ENCODE results near the gene FOSL1.

Gene FOSL1

DNA sequence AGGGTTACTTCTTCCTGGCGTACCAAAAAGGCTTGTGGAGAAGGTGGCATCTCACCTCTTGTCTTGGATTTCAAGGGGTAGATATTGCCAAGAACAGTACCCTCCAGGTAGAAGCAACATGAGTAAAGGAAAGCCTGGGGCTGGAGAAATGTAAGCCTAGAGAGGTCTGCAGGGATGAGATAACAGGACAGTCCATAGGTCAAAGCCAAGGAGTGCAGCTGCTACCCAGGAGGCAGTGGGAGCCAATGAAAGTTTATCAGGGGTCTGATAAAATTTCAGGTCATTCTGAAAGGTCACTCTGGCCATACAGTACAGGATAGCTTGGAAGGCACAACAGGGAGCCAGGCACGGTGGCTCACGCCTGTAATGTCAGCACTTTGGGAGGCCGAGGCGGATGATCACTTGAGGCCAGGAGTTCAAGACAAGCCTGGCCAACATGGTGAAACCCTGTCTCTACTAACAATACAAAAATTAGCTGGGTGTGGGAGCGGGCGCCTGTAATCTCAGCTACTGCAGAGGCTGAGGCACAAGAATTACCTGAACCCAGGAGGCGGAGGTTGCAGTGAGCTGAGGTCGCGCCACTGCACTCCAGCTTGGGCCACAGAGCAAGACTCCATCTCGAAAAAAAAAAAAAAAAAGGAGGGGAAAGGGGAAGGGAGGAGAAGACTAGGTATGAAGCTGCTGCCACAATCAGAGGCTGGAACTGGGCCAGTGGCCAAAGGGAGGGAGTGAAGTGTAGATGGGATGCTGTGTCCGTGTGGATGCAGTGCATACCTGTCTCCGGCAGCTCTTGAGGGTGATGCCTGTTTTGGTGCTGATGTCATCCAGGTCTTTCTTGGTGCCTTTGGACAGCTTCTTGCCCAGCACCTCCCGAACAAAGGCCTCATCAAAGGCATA lies 13.1 kb downstream of the FOSL1 start:
- Histone ChIP-seq H3K27ac (ENCODE audit: low read depth, low read length) (0 out of 2 replicates have a peak overlapping the region, but pooled peaks have one; percentile 41), H3K36me3 (ENCODE audit: low read length) (no peaks in the 10 kb centered on the region), H3K4me3 (ENCODE audit: insufficient read depth, low read length, poor library complexity, severe bottlenecking) (peak overlapping the region; percentile 66), H4K20me1 (ENCODE audit: low read depth, low read length) (no peaks in the 10 kb centered on the region), H3K79me2 (ENCODE audit: insufficient read depth, low read length) (peaks cover 17% of the 10 kb centered on the region), H3K9me2 (replicated peaks; ENCODE audit: insufficient read depth, low read length) (no peaks in the 10 kb centered on the region), H2AFZ (ENCODE audit: low read depth, low read length, severe bottlenecking) (no peak overlapping the region), H3K9me3 (ENCODE audit: insufficient read depth, low read length) (no peaks in the 10 kb centered on the region), H3K4me2 (ENCODE audit: low read depth, low read length, poor library complexity, severe bottlenecking) (peak overlapping the region; percentile 93), H3K9ac (ENCODE audit: low read length) (peak overlapping the region; percentile 93), H3F3A (ENCODE audit: insufficient read depth) (peaks cover 29% of the 10 kb centered on the region), H3K27me3 (ENCODE audit: low read length) (no peaks in the 10 kb centered on the region)
- TF ChIP-seq, protein P1, sequence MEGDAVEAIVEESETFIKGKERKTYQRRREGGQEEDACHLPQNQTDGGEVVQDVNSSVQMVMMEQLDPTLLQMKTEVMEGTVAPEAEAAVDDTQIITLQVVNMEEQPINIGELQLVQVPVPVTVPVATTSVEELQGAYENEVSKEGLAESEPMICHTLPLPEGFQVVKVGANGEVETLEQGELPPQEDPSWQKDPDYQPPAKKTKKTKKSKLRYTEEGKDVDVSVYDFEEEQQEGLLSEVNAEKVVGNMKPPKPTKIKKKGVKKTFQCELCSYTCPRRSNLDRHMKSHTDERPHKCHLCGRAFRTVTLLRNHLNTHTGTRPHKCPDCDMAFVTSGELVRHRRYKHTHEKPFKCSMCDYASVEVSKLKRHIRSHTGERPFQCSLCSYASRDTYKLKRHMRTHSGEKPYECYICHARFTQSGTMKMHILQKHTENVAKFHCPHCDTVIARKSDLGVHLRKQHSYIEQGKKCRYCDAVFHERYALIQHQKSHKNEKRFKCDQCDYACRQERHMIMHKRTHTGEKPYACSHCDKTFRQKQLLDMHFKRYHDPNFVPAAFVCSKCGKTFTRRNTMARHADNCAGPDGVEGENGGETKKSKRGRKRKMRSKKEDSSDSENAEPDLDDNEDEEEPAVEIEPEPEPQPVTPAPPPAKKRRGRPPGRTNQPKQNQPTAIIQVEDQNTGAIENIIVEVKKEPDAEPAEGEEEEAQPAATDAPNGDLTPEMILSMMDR (IDR thresholded peaks at IDR 0.05; ENCODE audit: insufficient read depth, low read length, poor library complexity, severe bottlenecking): no peak
- no peak for TF ChIP-seq EZH2phosphoT487 (conservative IDR thresholded peaks at IDR 0.05; ENCODE audit: low read length)

DNA sequence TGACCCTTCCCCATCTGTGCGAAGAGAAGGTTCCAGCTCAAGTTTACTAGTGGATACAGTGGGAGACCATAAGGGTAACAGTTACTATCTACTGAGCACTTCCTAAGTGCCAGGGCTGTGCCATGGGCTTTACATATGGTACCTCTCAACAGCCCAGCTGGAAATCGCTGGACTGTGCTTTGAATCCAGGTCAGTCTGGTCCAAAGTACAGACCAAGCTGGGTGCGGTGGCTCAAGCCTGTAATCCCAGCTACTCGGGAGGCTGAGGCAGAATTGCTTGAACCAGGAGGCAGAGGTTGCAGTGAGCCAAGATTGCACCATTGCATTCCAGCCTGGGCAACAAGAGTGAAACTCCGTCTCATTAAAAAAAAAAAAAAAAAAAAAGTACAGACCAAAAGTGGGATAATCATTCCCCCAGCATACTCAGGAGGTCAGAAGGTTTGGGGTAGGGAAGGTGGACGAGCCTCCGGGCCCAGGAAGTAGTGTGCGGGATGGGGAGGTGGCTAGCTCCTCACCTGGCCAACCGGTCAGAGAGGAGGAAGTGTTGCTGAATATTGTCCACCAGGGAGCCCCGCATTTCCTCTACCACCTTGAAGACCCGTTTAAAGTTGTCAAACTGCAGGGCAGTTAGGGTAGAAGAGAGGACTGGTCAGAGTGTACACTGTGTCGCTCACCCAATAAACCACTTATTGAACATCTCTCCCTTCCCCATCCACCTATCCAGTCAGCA lies 14.2 kb downstream of the FOSL1 start:
- no peak overlapping the region for H3K27ac ChIP-seq (ENCODE audit: low read depth, low read length)
- TF ChIP-seq, protein P1 (IDR thresholded peaks at IDR 0.05; ENCODE audit: insufficient read depth, low read length, poor library complexity, severe bottlenecking): no peak
- TF ChIP-seq EZH2phosphoT487 (conservative IDR thresholded peaks at IDR 0.05; ENCODE audit: low read length): no peak
- peak overlapping the region; percentile 25 for H3K4me2 ChIP-seq (ENCODE audit: low read depth, low read length, poor library complexity, severe bottlenecking)
- no peaks in the 10 kb centered on the region for H3K9me2 ChIP-seq (replicated peaks; ENCODE audit: insufficient read depth, low read length)
- no peak overlapping the region for H3K9ac ChIP-seq (ENCODE audit: low read length)
- H3K9me3 ChIP-seq (ENCODE audit: insufficient read depth, low read length): no peaks in the 10 kb centered on the region
- no peak overlapping the region for H2AFZ ChIP-seq (ENCODE audit: low read depth, low read length, severe bottlenecking)
- H4K20me1 ChIP-seq (ENCODE audit: low read depth, low read length): no peaks in the 10 kb centered on the region
- peaks cover 24% of the 10 kb centered on the region for H3F3A ChIP-seq (ENCODE audit: insufficient read depth)
- no peaks in the 10 kb centered on the region for H3K27me3 ChIP-seq (ENCODE audit: low read length)
- H3K36me3 ChIP-seq (ENCODE audit: low read length): no peaks in the 10 kb centered on the region
- H3K79me2 ChIP-seq (ENCODE audit: insufficient read depth, low read length): peaks cover 6% of the 10 kb centered on the region; the same call in 1 of the 2 replicates
- no peak overlapping the region for H3K4me3 ChIP-seq (ENCODE audit: insufficient read depth, low read length, poor library complexity, severe bottlenecking)

DNA sequence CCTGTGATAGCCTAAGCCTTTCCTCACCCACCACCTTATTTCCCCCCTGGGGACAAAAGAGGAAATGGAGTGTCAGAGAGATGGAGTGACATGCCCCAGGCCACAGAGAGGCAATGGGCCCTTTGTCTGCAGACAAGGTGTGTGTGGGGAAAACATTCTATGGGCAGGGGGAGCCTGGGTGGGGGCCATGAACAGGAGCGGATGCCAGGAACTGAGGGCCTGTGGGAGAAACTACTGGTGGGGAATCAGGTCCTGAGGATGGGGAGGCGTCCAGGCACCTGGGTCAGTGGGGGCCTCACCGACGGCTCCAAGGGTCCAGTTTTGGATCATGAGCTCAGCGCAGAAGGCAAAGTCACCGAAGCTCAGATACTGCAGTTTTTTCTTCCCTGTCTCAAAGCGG lies 15.0 kb downstream of the FOSL1 start:
- no peak overlapping the region for H3K27ac ChIP-seq (ENCODE audit: low read depth, low read length)
- TF ChIP-seq, protein P1 (IDR thresholded peaks at IDR 0.05; ENCODE audit: insufficient read depth, low read length, poor library complexity, severe bottlenecking): no peak
- no peak for TF ChIP-seq EZH2phosphoT487 (conservative IDR thresholded peaks at IDR 0.05; ENCODE audit: low read length)
- H3K9me2 ChIP-seq (replicated peaks; ENCODE audit: insufficient read depth, low read length): no peaks in the 10 kb centered on the region
- 0 out of 2 replicates have a peak, but pooled peaks cover 6% of the 10 kb centered on the region for H3K79me2 ChIP-seq (ENCODE audit: insufficient read depth, low read length)
- H3K36me3 ChIP-seq (ENCODE audit: low read length): no peaks in the 10 kb centered on the region
- H3K9me3 ChIP-seq (ENCODE audit: insufficient read depth, low read length): no peaks in the 10 kb centered on the region
- no peaks in the 10 kb centered on the region for H4K20me1 ChIP-seq (ENCODE audit: low read depth, low read length)
- H3K4me3 ChIP-seq (ENCODE audit: insufficient read depth, low read length, poor library complexity, severe bottlenecking): no peak overlapping the region
- no peaks in the 10 kb centered on the region for H3K27me3 ChIP-seq (ENCODE audit: low read length)
- H3K9ac ChIP-seq (ENCODE audit: low read length): no peak overlapping the region; the same call in 1 of the 2 replicates
- H3K4me2 ChIP-seq (ENCODE audit: low read depth, low read length, poor library complexity, severe bottlenecking): peak overlapping the region; percentile 9
- no peak overlapping the region for H2AFZ ChIP-seq (ENCODE audit: low read depth, low read length, severe bottlenecking)
- H3F3A ChIP-seq (ENCODE audit: insufficient read depth): peaks cover 24% of the 10 kb centered on the region
